Stimulated activated CD8-positive, alpha-beta memory T cell treated with anti-CD3 and anti-CD28 coated beads, Interleukin-12 subunit alpha, Interleukin-12 subunit beta, amount 100 ng/mL, for 24 hours (primary cell): ENCODE results near the gene TMEM267.
"Not testable (repeated sequence)": the region's sequence is repeated elsewhere in the genome, so short reads cannot be mapped to it uniquely, and the experiment has no call there.

Experiments used
- DNase-seq: peaks from one replicate; pipeline ENCODE4 v3.0.0-alpha.2; 2020; ENCODE audit errors: extremely low read depth

Gene TMEM267

GRCh38 chr5:43461066-43461465 lies 22.6 kb downstream of the TMEM267 start:
- DNase-seq, result no peak

GRCh38 chr5:43456556-43456955 lies 27.1 kb downstream of the TMEM267 start:
- DNase-seq, result no peak

DNA sequence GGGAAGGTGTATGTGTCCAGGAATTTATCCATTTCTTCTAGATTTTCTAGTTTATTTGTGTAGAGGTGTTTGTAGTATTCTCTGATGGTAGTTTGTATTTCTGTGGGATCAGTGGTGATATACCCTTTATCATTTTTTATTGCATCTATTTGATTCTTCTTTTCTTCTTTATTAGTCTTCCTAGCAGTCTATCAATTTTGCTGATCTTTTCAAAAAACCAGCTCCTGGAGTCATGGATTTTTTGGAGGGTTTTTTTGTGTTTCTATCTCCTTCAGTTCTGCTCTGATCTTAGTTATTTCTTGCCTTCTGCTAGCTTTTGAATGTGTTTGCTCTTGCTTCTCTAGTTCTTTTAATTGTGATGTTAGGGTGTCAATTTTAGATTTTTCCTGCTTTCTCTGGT lies 42.1 kb downstream of the TMEM267 start:
- DNase-seq, result not testable (repeated sequence)

DNA sequence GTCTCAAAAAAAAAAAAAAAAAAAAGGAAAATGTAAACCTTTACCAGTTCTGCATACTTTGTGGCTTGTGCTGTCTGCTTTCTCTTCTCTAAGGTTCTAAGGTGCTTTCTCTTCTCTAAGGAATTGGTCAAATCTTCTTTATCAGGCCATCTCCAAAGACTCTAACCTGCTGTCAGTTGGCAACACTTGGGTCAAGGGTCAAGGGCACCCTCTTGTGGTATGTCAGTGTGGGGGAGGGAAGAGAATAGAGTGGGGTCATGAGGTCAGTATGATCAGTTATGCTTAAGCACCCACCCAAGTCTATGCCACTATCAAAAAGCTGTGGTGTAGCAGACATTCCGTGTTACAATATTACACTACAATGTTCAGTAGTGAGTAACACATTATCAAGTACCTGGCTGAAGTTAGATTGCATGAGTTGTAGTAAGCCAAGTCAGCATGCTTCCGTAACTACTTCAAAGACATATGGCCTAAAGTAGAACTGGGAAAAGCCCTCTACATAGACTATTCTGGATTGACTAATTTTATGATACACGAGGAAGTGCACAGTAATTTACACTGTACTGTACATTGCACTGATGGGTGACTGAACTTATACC lies 46.5 kb downstream of the TMEM267 start:
- no peak for DNase-seq

GRCh38 chr5:43433382-43433781 lies 50.3 kb downstream of the TMEM267 start:
- no peak for DNase-seq

DNA sequence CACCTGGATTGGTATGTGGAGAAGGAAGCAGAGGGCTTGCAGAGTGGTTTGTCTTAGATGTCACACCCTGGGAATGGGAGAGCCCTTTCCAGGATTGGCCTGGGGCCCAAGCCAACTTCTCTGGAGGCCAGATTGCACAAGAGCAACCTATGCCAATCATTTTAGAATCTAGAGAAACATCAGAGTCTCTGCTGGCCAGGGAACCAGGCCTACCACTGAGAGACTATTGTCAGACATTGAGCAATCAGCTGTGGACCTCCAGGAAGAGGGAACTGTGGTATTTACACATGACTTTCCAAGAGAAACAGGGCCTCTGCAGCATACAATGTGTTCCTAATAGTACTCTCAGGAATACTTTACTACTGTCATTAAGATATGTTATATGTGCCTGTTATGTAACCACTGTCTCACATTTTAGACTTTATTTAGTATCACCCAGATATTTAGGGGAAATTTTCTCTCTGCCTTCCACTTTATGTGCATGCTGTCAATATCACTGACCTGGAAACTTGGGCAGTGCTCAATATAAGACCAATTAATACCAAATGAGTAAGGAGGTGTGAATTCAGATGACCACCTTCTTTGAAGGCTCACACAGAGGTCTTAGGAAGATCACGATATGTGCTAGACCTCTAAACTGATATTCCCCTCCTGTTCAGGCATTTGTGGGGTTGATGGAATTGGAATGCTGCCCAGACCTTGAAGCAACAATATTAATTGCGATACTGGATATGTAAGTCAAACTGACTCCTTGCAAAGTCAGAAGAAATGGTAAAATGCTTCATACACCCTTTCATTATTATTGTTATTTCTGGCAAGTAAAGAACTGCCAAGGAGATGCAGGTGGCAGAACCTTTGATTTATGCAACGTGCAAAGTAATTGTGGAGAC lies 50.9 kb downstream of the TMEM267 start:
- DNase-seq, result no peak

DNA sequence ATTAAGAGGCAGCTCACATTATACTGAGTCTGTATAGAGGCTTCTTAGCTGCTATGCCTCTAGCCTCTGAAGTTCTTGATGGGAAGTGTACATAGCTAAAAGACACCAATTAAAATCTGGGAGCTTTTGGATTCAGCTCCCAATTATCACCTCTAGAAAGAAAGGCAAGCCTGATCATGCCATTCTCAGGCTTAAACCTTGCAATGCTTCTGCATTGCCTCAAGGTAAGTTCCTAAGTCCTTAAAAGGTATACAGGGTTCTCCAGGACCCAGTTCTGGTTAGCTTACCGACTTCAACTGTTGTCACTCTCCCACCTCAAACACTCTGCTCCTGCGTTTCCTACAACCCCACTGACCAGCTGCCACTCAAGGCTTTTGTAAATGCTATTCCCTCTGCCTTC lies 54.0 kb downstream of the TMEM267 start:
- no peak for DNase-seq

DNA sequence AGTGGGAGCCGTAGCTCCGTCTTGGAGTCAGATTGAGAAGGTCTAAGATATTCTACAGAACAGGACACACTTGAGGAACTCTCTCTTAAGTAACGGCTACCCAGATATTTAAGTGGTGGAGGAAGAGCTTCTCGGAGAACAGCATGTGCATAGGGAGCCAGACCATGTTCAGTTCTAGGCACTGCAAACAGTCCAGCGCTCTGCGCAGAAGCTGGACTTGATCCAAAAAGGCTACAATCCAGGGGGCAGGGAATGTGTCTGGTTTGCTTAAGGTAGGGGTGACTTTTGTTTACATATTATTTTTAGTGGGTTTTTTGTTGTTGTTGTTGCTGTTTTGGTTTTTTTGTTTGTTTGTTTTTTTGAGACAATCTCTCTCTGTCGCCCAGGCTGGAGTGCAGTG lies 54.6 kb downstream of the TMEM267 start:
- no peak for DNase-seq

DNA sequence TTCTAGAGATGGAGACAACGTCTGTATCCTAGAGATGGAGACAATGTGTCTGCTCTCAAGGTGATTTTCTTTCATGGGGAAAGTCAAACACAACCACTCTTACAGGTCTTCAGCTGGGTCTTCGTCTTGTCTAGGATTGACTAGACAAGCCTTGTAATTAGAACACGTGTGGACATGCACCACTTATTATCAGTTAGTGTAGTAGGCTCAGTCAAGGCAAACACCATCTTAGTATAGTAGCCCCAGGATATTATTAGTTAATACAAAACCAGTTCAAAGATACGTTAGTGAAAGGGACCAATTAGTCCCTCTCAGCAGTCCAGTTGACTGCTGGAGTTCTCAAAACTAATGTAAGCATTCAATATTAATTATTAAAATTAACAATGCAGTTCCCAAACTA lies 56.4 kb downstream of the TMEM267 start:
- no peak for DNase-seq

- DNase-seq, result no peak
These were observed 57.7 kb downstream of the TMEM267 start for GRCh38 chr5:43425983-43426382.

- not testable (repeated sequence) for DNase-seq
These were observed 60.6 kb downstream of the TMEM267 start for GRCh38 chr5:43423086-43423485.

GRCh38 chr5:43422143-43422542 lies 61.5 kb downstream of the TMEM267 start:
- no peak for DNase-seq

DNA sequence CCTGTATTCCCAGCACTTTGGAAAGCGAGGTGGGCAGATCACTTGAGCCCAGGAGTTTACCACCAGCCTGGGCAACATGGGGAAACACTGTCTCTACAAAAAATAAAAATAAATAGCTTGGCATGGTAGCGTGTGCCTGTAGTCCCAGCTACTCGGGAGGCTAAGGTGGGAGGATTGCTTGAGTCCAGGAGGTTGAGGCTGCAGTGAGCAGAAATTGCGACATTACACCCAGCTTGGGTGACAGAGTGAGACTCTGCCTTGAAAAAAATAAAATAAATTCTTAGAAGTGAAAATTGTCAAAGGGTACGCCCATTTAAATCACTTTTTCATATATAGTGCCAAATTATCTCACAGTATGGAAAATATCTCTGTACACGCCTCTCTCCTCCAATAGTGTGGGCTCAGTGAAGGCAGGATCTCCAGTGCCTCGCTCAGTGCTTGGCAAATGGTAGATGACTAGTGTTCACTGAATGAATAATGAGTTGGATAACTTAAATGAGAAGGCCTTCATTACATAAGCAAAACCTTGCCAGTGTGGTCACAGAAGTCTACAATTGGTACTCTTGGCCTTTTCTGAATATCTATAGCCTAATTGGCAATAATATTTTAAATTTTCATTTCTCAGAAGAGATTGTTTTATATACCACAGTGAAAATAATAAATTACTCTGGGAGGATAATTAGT lies 62.1 kb downstream of the TMEM267 start:
- DNase-seq, result no peak

GRCh38 chr5:43420241-43420640 lies 63.4 kb downstream of the TMEM267 start:
- DNase-seq, result no peak

GRCh38 chr5:43418561-43418960 lies 65.1 kb downstream of the TMEM267 start:
- DNase-seq, result no peak

GRCh38 chr5:43416803-43417394 lies 66.8 kb downstream of the TMEM267 start:
- DNase-seq, result no peak

GRCh38 chr5:43415935-43416802 lies 67.5 kb downstream of the TMEM267 start:
- no peak for DNase-seq

GRCh38 chr5:43413966-43414365 lies 69.7 kb downstream of the TMEM267 start:
- no peak for DNase-seq

DNA sequence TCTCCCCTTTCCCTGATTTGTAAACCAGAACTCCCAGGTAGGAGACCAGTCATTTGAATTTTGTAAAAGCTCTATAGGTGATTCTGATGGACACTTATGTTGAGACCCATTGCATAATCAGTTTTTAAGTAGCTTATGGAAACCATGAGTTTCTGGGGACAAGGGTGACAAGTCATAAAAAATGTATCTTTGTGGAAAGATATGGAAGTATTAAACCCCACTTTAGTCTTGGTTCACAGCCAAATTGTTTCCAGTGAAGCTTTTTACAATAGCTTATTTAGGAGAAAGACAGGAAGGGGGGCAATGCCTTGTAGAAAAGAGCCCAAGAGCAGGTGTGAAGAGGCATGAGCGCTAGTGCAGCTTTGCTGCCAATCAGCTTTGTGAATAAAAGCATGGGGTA lies 71.0 kb downstream of the TMEM267 start:
- no peak for DNase-seq

GRCh38 chr5:43412156-43412555 lies 71.5 kb downstream of the TMEM267 start, which contains the start of gene CCL28:
Gene CCL28, minus strand, starts transcription at chr5:43412391. Its CDS starts 75 bp downstream, at chr5:43412316.
- no peak for DNase-seq

DNA sequence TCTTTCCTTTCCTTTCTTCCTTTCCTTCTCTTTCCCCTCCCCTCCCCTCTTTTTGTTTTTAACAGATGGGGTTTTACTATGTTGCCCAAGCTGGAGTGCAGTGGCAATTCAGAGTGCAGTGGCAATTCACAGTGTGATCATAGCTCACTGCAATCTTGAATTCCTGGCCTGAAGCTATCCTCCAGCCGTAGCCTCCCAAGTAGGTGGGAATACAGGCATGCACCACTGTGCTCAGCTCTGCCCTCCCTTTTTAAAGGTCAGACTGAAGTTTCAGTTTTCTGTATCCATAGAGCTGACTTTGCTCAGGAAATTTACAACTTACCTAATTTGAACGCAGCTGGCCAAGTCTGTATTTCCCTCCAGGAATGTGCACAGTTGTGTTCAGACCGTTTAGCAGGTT lies 72.2 kb downstream of the TMEM267 start:
- DNase-seq, result no peak
